ENCODE measurements around the gene TOR1B.
"Not testable (repeated sequence)": the region's sequence is repeated elsewhere in the genome, so short reads cannot be mapped to it uniquely, and the experiment has no call there.

The TOR1B gene

DNA sequence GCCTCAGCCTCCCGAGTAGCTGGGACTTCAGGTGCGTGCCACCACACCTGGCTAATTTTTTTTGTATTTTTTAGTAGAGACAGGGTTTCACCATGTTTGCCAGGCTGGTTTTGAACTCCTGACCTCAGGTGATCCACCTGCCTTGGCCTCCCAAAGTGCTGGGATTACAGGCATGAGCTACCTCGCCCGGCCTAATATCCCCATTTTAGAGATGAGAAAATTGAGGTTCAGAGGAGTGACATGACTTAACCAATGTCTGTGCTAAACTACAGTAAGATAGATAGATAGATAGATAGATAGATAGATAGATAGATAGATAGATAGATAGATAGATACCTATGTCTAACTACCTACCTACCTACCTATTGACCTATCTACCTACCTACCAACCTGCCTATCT is 26.9 kb upstream of the TOR1B start:
- not testable (repeated sequence) for DNase-seq (ENCODE audit: low read depth in 2 of 3, low spot score in 1 of 3)

DNA sequence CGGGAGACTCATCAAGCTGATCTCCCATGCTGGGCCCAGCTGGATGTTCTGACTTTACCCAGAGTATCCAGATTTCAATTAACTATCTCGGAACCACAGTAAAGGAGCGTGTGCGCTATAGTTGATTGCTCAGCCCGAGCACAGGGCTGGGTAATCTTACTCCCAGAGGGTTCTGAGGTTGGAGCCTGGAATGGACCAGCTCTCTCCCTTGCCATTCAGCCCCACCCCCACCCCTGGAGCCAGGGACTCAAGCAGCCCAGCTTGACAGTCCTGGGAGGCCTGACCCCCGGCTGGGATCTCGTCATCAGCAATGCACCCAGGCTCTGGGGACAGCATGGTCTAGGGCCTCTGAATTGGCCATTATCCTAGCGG is 26.4 kb upstream of the TOR1B start:
- no peak for DNase-seq (ENCODE audit: low read depth in 2 of 3, low spot score in 1 of 3)

DNA sequence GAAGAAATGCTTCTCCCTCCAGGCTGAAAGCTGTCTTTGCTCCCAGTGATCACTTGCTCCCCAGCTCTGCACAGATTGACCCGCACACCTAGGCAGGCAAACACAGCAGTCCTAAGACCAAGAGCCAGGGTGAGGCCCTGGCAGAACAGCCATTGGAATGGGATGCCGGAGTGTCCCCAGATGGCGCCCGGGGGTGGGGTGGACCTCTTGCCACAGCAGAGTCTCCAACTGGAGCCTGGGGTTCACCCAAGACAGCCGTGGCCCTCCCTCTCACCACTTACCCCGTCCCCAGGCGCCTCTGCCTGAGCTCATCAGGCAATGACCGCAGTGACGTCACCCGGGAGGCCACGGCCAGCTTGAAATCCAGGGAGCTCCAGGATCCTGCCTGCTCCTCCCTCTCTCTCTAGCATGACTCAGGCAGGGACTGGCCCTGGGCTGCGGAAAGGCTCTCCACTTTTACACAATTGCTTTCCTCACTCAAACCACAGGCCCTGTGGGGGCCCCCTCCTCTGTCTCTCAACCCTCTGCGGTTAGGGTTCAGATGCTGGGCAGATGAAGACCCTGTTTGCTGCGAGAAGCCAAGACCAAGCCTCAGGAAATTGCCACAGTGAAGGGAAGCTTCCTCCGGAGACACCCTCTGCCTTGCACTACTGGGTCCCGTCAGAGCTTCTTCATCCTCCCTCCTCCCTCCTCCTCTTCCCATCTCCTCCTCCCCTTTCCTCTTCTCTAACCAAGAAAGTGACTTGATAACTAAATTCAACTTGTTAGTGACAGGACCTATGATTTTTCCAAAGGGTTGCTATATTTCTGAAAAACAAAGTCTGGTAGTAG is 25.8 kb upstream of the TOR1B start:
- peak; percentile 20 to 61 (median 58) for DNase-seq (ENCODE audit: low read depth in 2 of 3, low spot score in 1 of 3)

DNA sequence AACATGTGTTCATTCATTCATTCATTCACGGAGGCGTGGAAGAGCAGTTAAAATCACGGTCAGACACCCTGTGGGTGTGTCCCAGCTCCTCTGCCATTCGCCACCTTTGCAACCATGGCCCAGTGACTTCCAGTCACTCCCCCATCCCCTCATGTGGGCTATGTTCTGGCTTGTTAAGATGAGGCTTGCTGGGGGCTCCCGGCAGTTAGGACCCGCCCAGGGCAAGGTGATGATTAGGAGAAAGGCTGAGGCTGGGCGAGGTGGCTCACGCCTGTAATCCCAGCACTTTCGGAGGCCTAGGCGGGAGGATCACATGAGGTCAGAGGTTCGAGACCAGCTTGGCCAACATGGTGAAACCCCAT is 25.2 kb upstream of the TOR1B start:
- DNase-seq (ENCODE audit: low read depth in 2 of 3, low spot score in 1 of 3), result no peak

DNA sequence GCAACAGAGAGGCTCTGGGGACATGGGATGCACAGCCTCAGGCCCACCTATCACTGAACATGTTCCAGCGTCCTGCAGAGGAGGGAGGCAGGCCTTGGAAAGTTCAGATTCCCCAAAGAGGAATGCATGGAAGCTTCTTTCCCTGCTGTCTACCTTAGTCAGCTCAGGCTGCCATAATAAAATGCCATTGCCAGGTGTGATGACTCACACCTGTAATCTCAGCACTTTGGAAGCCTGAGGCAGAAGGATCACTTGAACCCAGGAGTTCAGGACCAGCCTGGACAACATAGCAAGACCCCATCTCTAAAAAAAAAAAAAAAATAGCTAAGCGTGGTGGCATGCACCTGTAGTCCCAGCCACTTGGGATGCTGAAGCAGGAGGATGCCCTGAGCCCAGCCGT is 24.5 kb upstream of the TOR1B start:
- DNase-seq (ENCODE audit: low read depth in 2 of 3, low spot score in 1 of 3), result no peak

DNA sequence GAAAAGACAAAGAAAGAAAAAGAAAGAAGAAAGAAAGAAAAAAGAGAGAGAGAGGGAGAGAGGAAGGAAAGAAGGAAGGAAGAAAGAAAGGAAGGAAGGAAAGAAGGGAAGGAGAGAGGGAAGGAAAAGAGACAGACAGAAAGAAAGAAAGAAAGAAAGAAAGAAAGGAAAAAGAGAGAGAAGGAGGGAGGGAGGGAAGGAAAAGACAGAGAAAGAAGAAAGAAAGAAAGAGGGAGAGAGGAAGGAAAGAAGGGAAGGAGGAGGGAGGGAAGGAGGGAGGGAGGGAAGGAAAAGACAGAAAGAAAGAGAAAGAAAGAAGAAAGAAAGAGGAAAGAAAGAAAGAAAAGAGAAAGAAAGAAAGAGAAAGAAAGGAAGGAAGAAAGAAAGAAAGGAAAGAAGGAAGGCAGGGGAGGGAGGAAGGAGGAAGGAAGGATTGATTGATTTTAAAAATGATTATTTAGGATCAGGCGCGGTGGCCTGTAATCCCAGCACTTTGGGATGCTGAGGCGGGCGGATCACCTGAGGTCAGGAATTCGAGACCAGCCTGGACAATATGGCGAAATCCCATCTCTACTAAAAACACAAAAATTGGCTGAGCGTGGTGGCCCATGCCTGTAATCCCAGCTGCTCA is 23.3 kb upstream of the TOR1B start:
- DNase-seq (ENCODE audit: low read depth in 2 of 3, low spot score in 1 of 3), result no peak

DNA sequence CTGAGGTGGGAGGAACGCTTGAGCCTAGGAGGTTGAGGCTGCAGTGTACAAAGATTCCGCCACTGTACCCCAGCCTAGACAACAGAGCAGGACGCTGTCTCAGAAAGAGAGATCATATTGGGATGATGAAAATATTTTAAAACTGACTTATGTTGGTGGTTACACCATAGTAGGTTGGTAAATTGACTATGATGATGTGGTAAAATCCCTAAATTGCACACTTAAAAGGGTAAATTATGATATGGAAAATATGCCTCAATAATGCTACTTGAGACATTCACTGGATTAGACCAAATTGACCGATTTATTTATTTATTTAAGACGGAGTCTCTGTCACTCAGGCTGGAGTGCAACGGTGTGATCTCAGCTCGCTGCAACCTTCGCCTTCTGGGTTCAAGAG is 21.9 kb upstream of the TOR1B start:
- DNase-seq (ENCODE audit: low read depth in 2 of 3, low spot score in 1 of 3), result no peak

DNA sequence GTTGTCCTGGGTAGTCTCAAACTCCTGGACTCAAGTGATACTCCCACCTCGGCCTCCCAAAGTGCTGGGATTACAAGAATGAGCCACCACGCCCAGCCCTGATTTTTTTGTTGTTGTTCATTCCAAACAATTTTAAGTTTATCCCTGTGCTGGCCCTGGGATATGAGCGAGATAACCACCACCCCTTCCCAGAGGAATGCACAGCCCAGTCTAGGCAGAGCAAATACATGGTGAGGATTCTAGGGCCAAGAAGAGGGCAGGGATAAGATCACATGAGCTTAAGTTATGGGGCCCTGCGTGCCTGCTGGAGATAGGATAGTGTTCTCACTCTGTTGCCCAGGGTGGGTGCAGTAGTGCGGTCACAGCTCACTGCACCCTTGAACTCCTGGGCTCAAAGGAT is 21.0 kb upstream of the TOR1B start:
- DNase-seq (ENCODE audit: low read depth in 2 of 3, low spot score in 1 of 3), result no peak

DNA sequence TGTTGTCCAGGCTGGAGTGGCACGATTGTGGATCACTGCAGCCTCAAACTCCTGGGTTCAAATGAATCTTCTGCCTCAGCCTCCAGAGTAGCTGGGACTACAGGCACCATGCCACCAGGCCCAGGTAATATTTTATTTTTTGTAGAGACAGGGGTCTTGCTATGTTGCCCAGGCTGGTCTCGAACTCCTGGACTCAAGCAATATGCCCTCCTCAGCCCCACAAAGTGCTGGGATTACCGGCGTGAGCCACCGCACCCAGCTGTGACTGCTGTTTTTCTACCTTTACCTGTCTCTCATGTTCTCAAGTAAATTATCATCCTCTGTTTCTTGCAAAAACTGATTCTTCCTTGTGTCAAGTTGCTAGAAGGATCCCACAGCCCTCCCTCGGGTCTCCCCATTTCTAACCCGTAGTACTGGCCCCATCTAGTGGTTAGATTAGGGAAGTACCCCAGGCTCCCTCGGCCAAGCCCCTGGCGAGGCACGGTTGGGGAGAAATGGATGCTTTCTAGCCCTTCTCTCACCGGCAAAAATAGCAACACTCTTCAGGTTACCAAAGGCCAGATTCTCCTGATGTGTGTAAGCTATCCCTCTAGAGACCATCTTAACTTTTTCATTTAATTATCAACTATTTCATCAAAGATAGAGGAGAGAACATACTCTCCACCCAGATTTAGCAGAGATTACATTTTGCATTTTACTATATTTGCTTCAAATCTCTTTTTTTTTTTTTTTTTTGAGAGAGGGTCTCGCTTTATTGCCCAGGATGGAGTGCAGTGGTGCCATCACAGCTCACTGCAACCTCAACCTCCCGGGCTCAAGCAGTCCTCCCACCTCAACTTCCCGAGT is 19.2 kb upstream of the TOR1B start:
- DNase-seq (ENCODE audit: low read depth in 2 of 3, low spot score in 1 of 3), result peak; percentile 54 to 89 (median 61)

DNA sequence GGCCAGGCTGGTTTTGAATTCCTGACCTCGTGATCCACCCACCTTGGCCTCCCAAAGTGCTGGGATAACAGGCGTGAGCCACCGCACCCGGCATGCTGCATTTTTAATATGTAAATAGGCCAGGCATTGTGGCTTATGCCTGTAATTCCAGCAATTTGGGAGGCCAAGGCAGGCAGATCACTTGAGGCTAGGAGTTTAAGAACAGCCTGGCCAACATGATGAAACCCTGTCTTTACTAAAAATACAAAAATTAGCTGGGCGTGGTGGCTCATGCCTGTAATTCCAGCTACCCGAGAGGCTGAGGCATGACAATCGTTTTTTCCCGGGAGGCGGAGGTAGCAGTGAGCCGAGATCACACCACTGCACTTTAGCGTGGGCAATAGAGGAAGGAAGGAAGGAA is 18.0 kb upstream of the TOR1B start:
- DNase-seq (ENCODE audit: low read depth in 2 of 3, low spot score in 1 of 3), result not testable (repeated sequence)

DNA sequence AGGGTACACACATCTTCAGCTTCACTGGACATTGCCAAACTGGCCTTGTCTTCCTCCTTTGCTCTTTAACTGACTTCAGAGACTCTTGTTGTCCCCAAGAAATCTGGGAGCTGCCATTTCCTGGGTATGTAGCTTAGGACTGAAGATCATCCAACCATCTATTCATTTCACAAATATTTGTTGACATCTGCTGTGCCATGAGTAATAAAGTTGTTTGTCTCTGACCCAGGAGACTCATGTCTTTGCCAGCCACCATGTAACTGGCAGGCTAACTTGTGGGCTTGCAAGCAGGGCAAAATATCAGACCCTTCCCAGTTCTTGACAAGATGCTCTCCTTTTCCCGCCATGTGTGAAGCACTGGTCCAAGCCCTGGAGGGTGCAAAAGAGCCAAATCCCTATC is 17.1 kb upstream of the TOR1B start:
- DNase-seq (ENCODE audit: low read depth in 2 of 3, low spot score in 1 of 3), result no peak

DNA sequence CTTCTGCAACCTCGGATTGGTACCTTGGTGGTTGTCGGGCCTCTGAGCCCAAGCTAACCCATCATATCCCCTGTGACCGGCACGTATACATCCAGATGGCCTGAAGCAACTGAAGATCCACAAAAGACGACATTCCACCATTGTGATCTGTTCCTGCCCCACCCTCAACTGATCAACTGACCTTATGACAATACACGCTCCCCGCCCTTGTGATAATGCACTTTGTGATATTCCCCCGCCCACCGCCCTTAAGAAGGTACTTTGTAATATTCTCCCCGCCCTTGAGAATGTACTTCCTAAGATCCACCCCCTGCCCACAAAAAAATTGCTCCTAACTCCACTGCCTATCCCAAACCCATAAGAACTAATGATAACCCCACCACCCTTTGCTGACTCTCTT is 16.5 kb upstream of the TOR1B start:
- no peak for DNase-seq (ENCODE audit: low read depth in 2 of 3, low spot score in 1 of 3)

DNA sequence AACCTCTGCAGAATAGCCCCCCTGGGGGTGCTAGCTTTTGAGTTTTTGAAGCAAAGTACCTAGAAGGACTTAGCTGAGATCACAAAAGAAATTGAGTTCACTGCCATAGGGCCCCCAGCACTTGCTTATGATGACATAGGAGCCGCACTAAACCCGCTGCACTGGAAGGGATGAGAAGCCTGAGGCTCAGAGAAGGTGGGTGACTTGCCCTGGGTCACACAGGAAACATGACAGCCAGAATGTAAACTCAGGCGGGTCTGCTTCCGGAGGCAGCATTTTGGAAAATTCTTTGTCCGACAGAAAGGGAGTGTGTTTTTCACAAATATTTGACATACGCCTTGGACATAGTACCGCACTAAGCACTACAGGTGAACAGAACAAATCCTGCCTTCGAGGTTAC is 8.4 kb upstream of the TOR1B start:
- no peak for DNase-seq (ENCODE audit: low read depth in 2 of 3, low spot score in 1 of 3)

DNA sequence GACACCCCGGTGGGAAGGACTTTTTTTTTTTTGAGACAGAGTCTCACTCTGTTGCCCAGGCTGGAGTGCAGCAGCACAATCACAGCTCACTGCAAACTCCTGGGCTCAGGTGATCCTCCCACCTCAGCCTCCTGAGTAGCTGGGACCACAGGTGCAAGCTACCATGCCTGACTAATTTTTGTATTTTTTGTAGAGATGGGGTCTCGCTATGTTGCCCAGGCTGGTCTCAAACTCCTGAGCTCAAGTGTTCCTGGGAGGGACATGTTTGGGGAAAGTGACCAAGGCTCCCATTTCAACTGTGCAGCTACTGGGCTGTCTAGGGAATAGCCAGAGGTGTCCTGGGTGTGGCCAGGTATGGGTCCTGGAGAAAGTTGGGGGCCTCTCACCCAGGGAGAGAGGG is 7.0 kb upstream of the TOR1B start:
- DNase-seq (ENCODE audit: low read depth in 2 of 3, low spot score in 1 of 3), result not testable (repeated sequence)

DNA sequence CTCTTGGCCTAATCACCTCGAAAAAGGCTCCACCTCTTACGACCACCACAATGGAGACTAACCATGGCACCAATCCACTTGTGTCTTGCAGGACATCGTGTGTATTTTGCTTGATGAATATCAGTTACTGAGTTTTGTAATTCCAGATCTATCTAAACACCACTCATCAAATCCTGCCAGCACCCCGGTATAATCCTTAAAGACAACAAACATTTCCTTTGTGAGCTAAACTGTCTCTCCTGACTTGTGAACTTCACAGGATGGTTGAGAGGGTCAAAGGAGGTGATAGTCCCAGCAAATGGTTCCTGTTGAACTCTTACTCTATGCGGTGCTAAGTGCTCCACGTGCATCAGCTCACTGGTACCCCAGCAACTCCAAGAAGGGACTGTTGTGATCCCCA is 4.0 kb upstream of the TOR1B start:
- DNase-seq (ENCODE audit: low read depth in 2 of 3, low spot score in 1 of 3), result no peak

DNA sequence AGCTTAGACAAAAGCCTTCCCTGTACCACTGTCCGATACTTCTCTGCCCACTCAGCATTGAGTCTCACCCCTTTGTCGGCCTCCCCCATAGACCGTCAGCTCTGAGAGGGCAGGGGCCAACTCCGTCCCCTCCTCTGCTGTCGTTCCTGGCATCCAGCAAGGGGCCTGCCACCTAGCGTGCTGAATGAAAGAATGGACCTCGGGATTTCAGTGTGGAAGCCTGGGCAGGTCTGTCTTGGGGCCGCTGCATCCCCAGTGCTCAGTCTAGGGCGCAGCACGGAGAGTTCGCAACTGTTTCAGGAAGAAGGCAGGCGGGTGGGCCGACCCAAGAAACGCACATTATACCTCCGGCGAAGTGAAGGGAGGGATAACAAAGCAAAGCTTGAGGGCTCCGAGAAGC is 1.5 kb upstream of the TOR1B start:
- DNase-seq (ENCODE audit: low read depth in 2 of 3, low spot score in 1 of 3), result no peak

DNA sequence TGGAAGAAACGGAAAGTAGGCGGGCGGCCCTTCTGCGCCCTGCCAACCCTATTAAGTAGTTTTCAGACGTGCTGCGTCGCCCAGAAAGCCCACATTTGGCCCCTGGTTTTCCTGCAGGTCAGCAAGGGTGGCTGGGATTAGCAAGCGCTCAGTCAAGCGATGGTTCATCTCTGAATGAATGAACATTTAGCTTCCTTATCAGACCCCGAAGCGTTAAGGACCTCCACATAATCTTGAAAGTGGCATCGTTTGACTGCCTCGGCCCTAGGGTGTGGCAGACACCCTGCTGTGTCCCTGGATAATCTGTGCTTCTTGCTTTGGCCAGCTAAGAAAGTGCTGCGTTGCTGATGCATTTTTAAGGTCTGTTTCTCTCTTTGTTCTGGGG is 684 bp downstream of the TOR1B start:
- no peak for DNase-seq (ENCODE audit: low read depth in 2 of 3, low spot score in 1 of 3)

DNA sequence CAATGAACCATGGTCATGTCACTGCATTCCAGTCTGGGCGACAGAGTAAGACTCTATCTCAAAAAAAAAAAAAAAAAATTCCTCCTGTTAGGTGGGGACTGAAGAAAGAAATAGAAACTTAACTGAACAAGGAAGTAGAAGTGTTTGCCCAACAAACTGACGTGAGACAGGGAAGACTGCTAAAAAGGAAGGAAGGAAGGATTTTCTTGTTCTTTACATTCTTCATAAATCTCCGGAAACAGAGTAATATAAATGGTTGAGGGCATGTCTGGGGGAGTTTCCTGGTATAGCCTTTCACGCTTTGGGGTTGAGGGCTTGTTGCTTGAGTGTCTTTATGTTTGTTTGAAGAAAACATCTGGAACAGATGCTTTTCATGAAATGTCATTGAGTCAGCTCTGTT is 3.1 kb downstream of the TOR1B start:
- DNase-seq (ENCODE audit: low read depth in 2 of 3, low spot score in 1 of 3), result no peak

DNA sequence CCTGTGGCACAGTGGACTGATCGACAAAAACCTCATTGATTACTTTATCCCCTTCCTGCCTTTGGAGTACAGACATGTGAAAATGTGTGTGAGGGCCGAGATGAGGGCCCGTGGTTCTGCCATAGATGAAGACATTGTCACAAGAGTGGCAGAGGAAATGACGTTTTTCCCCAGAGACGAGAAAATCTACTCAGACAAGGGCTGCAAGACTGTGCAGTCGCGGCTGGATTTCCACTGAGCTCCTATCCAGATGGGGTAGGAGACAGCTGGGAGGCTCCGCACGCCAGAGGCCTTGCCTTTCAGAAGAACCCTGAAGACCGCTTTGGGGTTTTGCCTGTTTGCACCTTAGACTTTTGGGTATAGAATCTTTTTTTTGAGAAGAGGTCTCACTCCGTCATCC is 6.4 kb downstream of the TOR1B start:
- DNase-seq (ENCODE audit: low read depth in 2 of 3, low spot score in 1 of 3), result no peak

DNA sequence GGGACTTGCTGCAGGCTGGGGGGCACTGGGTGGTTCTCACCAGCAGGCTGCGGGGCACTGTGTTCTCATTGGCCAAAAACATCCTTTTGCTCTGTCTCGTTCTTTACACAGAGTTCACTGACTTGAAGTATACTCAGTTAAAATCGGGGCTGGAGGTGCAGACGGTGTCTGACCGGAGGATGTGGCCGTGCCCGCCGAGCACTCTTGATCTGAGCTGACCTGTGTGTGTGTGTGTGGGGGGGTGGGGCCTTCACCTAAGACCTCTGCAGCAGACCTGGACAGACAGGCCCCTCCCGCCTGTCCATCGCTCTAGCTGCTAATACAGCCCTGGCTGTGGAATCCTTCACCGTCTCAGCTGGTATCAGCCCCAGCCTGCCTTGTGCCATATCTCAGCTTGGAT is 7.1 kb downstream of the TOR1B start:
- no peak for DNase-seq (ENCODE audit: low read depth in 2 of 3, low spot score in 1 of 3)

DNA sequence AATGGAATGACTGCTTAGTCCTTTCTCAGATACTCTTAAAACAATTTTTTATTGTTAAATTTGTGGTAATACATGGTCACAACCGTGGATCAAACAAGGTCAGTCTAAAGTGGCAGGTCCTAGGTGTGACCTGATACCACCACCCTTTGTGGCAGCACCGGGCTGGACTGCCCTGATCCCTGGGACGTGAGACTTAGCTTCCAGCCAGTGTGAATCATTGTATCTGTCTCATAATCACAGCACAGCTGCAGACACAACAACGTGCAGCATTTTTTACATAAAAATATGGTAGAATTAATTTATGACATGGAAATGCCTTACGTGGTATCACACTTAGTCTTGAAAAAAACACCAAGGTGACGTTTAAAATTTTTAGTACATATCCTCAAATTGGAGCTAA is 7.8 kb downstream of the TOR1B start:
- no peak for DNase-seq (ENCODE audit: low read depth in 2 of 3, low spot score in 1 of 3)

DNA sequence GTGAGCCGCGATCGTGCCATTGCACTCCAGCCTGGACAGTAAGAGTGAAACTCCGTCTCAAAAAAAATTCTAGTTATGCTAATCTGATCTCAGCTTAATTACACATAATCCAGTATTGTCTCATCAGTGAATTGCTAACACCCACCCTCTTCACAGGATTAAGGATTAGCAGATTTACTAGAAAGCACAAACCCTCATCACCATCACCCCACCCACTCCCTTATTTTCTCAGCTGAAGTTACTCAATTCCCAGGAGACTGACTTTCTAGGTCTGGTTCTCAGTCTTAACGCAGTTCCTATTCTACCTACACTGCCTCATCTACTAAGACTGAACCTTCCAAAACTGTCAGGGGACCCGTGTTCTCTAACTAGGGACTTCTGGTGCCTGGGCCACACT is 9.0 kb downstream of the TOR1B start:
- DNase-seq (ENCODE audit: low read depth in 2 of 3, low spot score in 1 of 3), result peak in 1 of 3 donors; percentile 21
